ENCODE measurements around the gene GNAI2.
A peak's percentile ranks its signal among the peaks of the same experiment; 100 is the strongest.

Gene GNAI2

GRCh38 chr3:50303013-50303815, 67.2 kb downstream of the GNAI2 start, which contains the start of gene HYAL1:
Gene HYAL1 (minus strand): TSS chr3:50303574. CDS start chr3:50302956, 618 bp downstream.
- TF ChIP-seq CTCF (IDR thresholded peaks at IDR 0.05) (no peak), ZFX (IDR thresholded peaks at IDR 0.05; ENCODE audit: borderline replicate concordance) (no peak)
- peak within 1 kb of the TSS; percentile 38; the same call in 1 of the 2 replicates for H3K27ac ChIP-seq

GRCh38 chr3:50304601-50305000, 68.6 kb downstream of the GNAI2 start:
- no peak overlapping the region for H3K27ac ChIP-seq

More at GRCh38 chr3:50304601-50305000, 68.6 kb downstream of the GNAI2 start:
- TF ChIP-seq ZFX (IDR thresholded peaks at IDR 0.05; ENCODE audit: borderline replicate concordance) = no peak
- TF ChIP-seq CTCF (IDR thresholded peaks at IDR 0.05) = no peak
